AG04450 (cell line): ENCODE measurements around the gene ZKSCAN5. TPM values are rescaled to one million over a fixed set of nuclear protein-coding genes. Genes with fewer than 3 reads are reported as not detected.
"Not testable (repeated sequence)": the region's sequence is repeated elsewhere in the genome, so short reads cannot be mapped to it uniquely, and the experiment has no call there.

ENCODE experiments used
- CTCF ChIA-PET: fragments of 300-600, 350-600 bp; formaldehyde crosslinking; extraction: SDS; loops from one replicate; lab custom pipeline; 2022; ENCODE audit warnings: antibody characterized with exemption, inconsistent platforms; lab: Charles Lee
- POLR2A ChIA-PET: fragments of 350-600 bp; formaldehyde crosslinking; extraction: SDS; loops from one replicate; lab custom pipeline; 2021; ENCODE audit warnings: antibody characterized with exemption, inconsistent platforms; lab: Yijun Ruan, JAX
- DNase-seq: peaks from one replicate; pipeline ENCODE4 v3.0.0-alpha.2; 2011; ENCODE audit warnings: low read depth, low spot score
- H3K27ac ChIP-seq: one replicate; pipeline ENCODE4 v1.5.1; 2012; ENCODE audit warnings: low read depth, low read length, control low read depth
- H3K27me3 ChIP-seq: one replicate; pipeline ENCODE4 v1.6.0; 2012; ENCODE audit warnings: low read length; ENCODE audit not compliant: control insufficient read depth, insufficient read depth
- H3K4me3 ChIP-seq: 2 replicates; pipeline ENCODE4 v1.5.1; 2011; ENCODE audit warnings: mild to moderate bottlenecking, low read depth, low read length, control low read depth
- H3K9me3 ChIP-seq: 2 replicates; pipeline ENCODE4 v1.5.1; 2012; ENCODE audit warnings: low read length; ENCODE audit not compliant: control insufficient read depth, insufficient read depth
- CTCF ChIP-seq: IDR thresholded peaks from 2 replicates; pipeline ENCODE4 v1.5.1; 2011; ENCODE audit warnings: low read depth, low read length, control low read depth, inconsistent platforms
- polyA plus RNA-seq: library from polyadenylated mRNA; depleted of rRNA; stranded (reverse); fragments of >200 nt; gene quantifications from 2 replicates; pipeline ENCODE4 v1.2.3, GENCODE V29; 2011; rRNA removed

Gene ZKSCAN5
- polyA plus RNA-seq, 1 experiment: 13.4 TPM

- H3K27me3 ChIP-seq: no peaks in the 10 kb centered on the region
- ChIA-PET CTCF (interaction anchor here (1.0 to 1.5 kb wide), 2 partner anchors 9 to 56 kb away, joined by 3 to 7 read pairs; no protein-coding TSS in a partner anchor), POLR2A (interaction anchor here (0.6 to 1.0 kb wide), 4 partner anchors 22 to 157 kb away, joined by 3 to 8 read pairs (median 6); partner anchors contain the start of genes ZKSCAN5 and ZNF655)
- no peak for DNase-seq
- H3K4me3 ChIP-seq: peak overlapping the region; percentile 63
- H3K9me3 ChIP-seq: no peaks in the 10 kb centered on the region
- TF ChIP-seq CTCF: peak; percentile 59
- peak overlapping the region; percentile 21 for H3K27ac ChIP-seq
Measured at GRCh38 chr7:99579956-99580777, 75.7 kb downstream of the ZKSCAN5 start.

GRCh38 chr7:99580778-99581332 is 76.4 kb downstream of the ZKSCAN5 start:
- H3K4me3 ChIP-seq: peak overlapping the region; percentile 63
- ChIA-PET POLR2A (interaction anchor here (0.6 to 0.7 kb wide), 3 partner anchors 47 to 105 kb away, joined by 3 to 8 read pairs (median 6); partner anchors contain the start of gene ZKSCAN5), CTCF (interaction anchor here (0.6 to 1.5 kb wide), 4 partner anchors 9 to 120 kb away, joined by 3 to 7 read pairs (median 6); no protein-coding TSS in a partner anchor)
- not testable (repeated sequence) for H3K27ac ChIP-seq, H3K9me3 ChIP-seq, DNase-seq, H3K27me3 ChIP-seq

Other genes with a start within 250 kb of the ZKSCAN5 start
- not detected in 2 replicates for gene MYH16, start 231.8 kb upstream of the ZKSCAN5 start, polyA plus RNA-seq
- gene ARPC1A, start 178.8 kb upstream of the ZKSCAN5 start, polyA plus RNA-seq: 259 and 282 TPM in 2 replicates
- 190 and 245 TPM in 2 replicates for gene ARPC1B, start 129.9 kb upstream of the ZKSCAN5 start, polyA plus RNA-seq
- 60.2 and 68.1 TPM in 2 replicates for gene PDAP1, start 96.1 kb upstream of the ZKSCAN5 start, polyA plus RNA-seq
- 82.3 and 96.8 TPM in 2 replicates for gene BUD31, start 95.7 kb upstream of the ZKSCAN5 start, polyA plus RNA-seq
- gene PTCD1, start 65.9 kb upstream of the ZKSCAN5 start, polyA plus RNA-seq: 2.7 and 3.0 TPM in 2 replicates
- 27.6 and 32.2 TPM in 2 replicates for gene CPSF4, start 65.7 kb upstream of the ZKSCAN5 start, polyA plus RNA-seq
- 591 and 634 TPM in 2 replicates for gene ATP5MF, start 38.5 kb upstream of the ZKSCAN5 start, polyA plus RNA-seq
- 7.9 and 8.3 TPM in 2 replicates for gene ZNF789, start 31.8 kb upstream of the ZKSCAN5 start, polyA plus RNA-seq
- gene ZNF394, start 4.4 kb upstream of the ZKSCAN5 start, polyA plus RNA-seq: 9.4 TPM in 2 replicates
- 8.1 and 11.8 TPM in 2 replicates for gene FAM200A, start 47.5 kb downstream of the ZKSCAN5 start, polyA plus RNA-seq
- 62.9 and 79.3 TPM in 2 replicates for gene ZNF655, start 54.0 kb downstream of the ZKSCAN5 start, polyA plus RNA-seq
- gene TMEM225B, start 93.6 kb downstream of the ZKSCAN5 start, polyA plus RNA-seq: 0.72 and 1.2 TPM in 2 replicates
- gene ZSCAN25, start 112.3 kb downstream of the ZKSCAN5 start, polyA plus RNA-seq: 6.4 and 6.7 TPM in 2 replicates
- gene CYP3A5, start 175.3 kb downstream of the ZKSCAN5 start, polyA plus RNA-seq: 0.21 and 0.31 TPM in 2 replicates
- gene CYP3A7, start 230.5 kb downstream of the ZKSCAN5 start, polyA plus RNA-seq: 0.17 and 0.36 TPM in 2 replicates